Left kidney (tissue), 2 donors: Measurements from ENCODE around the gene NOG. TPM values are rescaled to one million over a fixed set of nuclear protein-coding genes. Genes with fewer than 3 reads are reported as not detected.

Source experiments
- DNase-seq: peaks from one replicate; pipeline ENCODE4 v3.0.0-alpha.2; 2013
- polyA plus RNA-seq: library from polyadenylated mRNA; unstranded; fragments of 120-200 nt; gene quantifications from one replicate; pipeline ENCODE4 v1.2.1, GENCODE V29; 2013; ENCODE audit not compliant: insufficient read length

NOG gene
- polyA plus RNA-seq, 1 donor: 1.1 TPM

- no peak for DNase-seq
Measured at GRCh38 chr17:56633681-56634080, 40.2 kb downstream of the NOG start.

- DNase-seq: no peak
Measured at GRCh38 chr17:56635641-56636040, 42.1 kb downstream of the NOG start.

DNA sequence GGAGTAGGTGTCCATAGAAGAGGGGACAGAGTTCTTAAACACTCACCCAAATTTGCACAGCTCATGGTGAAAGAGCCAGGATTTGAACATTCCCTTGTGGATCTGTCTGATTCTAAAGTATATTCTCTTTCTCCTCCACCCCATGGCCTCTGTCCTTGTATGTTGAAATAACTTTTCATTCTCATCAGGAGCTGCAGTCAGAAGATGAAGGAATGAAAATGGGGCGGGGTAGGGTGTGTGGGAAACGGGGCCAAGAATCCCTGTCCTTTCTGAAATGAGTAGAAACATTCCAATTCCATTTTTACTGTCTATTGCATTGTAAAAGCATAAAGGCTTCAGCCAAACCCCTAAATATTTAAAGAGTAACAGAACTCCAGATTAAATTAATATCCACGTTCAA, 42.8 kb downstream of the NOG start:
- DNase-seq: no peak

DNA sequence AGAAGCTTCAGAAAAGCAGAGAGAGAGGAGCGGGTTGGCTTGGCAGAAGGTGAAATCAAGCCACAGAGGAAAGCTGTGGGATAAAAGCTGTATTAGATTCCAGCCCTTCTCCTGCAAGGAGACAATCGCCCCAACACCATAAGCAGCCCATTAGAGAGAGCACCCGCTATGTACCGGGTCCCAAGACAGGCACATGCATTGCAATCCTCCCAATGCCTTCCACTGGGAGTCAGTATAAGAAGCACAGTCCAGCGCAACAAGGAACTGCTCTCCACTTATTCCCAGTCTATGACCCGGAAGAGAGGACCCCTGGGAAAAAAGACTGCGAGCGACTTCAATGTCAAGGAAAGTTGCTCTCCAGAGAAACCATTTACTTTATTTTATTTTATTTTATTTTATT, 43.8 kb downstream of the NOG start:
- no peak for DNase-seq

DNA sequence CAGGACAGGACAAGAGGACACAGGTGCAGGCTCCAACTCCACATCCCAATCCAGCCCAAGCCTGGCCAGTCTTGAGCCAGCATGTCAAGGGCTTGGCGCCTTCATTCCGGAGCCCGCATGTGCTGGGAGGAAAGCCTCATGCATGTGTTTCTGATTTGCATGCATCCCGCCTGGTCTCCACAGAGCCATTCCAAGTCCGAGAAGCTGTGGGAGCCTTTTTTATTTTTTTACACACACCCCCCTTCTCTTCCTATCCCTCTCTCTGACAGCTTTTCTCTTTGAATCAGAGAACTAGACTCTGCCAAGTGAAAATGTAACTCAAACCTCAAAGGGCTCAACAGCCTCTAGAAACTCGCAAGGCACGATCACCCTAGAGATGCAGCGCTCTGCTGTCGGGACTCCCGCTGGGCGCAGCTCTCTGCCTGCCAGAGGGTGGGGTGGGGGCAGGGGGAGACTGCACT, 45.1 kb downstream of the NOG start:
- DNase-seq: no peak

DNA sequence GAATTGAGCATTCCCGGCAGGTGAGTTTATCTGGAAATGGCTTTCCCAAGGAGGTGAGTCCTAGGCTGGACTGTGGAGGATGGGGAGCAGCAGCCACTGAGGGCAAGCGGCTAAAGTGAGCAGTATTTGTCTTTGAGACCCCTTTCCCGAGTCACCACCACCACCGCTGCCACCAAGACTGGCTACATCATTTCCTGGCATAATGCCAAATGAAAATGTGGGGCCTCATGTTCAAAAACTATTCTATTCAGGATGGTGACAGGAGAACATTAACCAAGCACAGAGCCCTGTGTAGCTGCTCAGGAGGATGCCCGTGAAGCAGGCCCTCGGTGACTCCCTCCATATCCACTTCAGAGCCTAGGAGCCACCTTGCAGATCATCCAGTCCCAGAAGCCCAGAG, 46.0 kb downstream of the NOG start:
- DNase-seq: no peak

GRCh38 chr17:56640116-56640515, 46.6 kb downstream of the NOG start:
- DNase-seq: no peak

DNA sequence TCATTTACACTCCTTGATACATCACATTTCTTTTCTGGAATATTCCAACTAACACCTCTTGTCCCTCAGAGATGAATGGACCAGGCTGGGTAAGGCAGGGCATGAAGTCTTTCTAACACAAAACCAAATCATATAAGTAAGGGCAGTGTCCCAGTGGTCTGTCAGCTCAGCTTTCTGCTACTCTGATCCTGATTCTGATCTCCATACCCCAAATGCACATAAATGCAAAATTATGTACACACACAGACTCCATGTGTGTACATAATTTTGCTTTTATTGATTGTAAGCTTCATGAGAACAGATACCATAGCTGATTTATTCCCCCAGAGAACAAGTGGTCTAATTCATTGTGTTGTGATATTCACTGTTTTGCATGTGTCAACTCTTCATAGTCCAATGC, 47.9 kb downstream of the NOG start:
- DNase-seq: no peak

GRCh38 chr17:56641894-56642293, 48.4 kb downstream of the NOG start:
- DNase-seq: no peak

- no peak for DNase-seq
Measured at GRCh38 chr17:56642424-56642823, 48.9 kb downstream of the NOG start.

Other genes with a start within 250 kb of the NOG start
- gene C17orf67, start 240.2 kb downstream of the NOG start, polyA plus RNA-seq: 1.6 TPM
- 8.3 TPM for gene DGKE, start 240.5 kb downstream of the NOG start, polyA plus RNA-seq